Cardiac atrium fibroblast (primary cell): ENCODE measurements around the gene RFX7. TPM values are rescaled to one million over a fixed set of nuclear protein-coding genes. Genes with fewer than 3 reads are reported as not detected.

Source experiments
- total RNA-seq: library from RNA; depleted of rRNA; stranded (reverse); fragments of >200 nt; gene quantifications from 2 replicates; pipeline ENCODE4 v1.2.3, GENCODE V29; 2015

The RFX7 gene
- total RNA-seq: 3.1 and 7.5 TPM in 2 replicates

GRCh38 chr15:56243163-56244037, at the start of gene RFX7:
Gene RFX7 (minus strand): TSS chr15:56243879. CDS start chr15:56243285, 594 bp downstream.

Other genes with a start within 250 kb of the RFX7 start
- gene TEX9, start 121.5 kb upstream of the RFX7 start, total RNA-seq: 0.16 and 2.0 TPM in 2 replicates
- 0.72 and 2.8 TPM in 2 replicates for gene MNS1, start 221.3 kb upstream of the RFX7 start, total RNA-seq